NT2/D1 (cell line): ENCODE results near the gene KNOP1.

Source experiments
- YY1 ChIP-seq: IDR thresholded peaks from 2 replicates; pipeline ENCODE4 v1.6.1; 2011; ENCODE audit not compliant: insufficient read length, insufficient read depth
- ZNF274 ChIP-seq: IDR thresholded peaks from 2 replicates; pipeline ENCODE4 v1.6.1; 2011; ENCODE audit warnings: mild to moderate bottlenecking, low read depth, low read length

GRCh38 chr16:19703172-19703889, 14.7 kb downstream of the KNOP1 start:
- TF ChIP-seq YY1 (no peak), ZNF274 (no peak)
